GM19438 (cell line): ENCODE data around the gene DNMT3B.
"Not testable (repeated sequence)": the region's sequence is repeated elsewhere in the genome, so short reads cannot be mapped to it uniquely, and the experiment has no call there.

Experiments used
- ATAC-seq: cut with Tn5 transposase; IDR thresholded peaks from one replicate; pipeline ENCODE4 v1.9.1; 2021; ENCODE audit warnings: low read depth; ENCODE audit not compliant: unreplicated experiment

The DNMT3B gene

GRCh38 chr20:32789896-32790750, 27.9 kb downstream of the DNMT3B start:
- no peak for ATAC-seq

- ATAC-seq = no peak
Measured at GRCh38 chr20:32790751-32791057, 28.5 kb downstream of the DNMT3B start.

DNA sequence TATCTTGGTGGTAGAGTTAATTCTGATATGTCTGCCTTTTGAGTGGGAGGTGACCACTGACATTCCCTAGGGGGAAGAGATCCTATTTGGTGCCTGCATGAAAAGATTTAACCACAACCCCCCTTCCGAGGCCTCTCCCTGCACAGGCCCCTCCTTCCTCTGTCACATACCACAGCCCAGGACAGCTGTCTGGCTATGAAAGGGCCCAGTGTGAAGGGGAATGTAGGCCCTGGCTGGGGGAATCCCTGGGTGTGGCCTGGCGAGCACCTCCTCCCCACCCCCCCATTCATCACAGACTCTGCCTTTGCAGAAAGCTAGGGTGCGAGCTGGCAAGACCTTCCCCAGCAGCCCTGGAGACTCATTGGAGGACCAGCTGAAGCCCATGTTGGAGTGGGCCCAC, 30.1 kb downstream of the DNMT3B start:
- peak; percentile 75 for ATAC-seq

DNA sequence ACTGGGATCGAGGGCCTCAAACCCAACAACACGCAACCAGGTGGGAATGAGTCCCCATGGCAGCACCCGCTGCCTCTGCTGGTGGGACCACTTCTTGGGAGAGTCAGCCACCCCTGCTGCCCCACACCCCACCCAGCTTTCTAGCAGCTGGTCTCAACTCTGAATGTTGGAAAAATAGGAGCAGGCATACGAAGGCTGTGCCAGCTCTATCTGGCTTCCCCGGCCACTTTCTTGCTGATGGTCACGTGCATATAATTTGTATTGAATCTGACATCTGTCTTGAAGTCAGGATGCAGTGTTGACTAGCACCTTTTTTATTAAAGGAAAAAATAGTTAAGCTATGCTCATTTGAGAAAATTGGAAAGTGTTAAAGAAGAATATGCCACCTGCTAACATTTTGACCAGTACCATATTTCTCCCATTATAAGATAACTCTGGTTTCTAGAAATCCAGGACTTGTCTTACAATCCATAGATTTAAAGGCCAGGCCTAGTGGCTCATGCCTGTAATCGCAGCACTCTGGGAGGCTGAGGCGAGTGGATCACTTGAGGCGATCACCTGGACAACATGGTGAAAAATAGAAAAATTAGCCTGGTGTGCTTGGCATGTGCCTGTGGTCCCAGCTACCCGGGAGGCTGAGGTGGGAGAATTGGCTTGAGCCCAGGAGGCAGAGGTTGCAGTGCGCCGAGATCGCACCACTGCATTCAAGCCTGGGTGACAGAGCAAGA, 30.7 kb downstream of the DNMT3B start:
- ATAC-seq = no peak

DNA sequence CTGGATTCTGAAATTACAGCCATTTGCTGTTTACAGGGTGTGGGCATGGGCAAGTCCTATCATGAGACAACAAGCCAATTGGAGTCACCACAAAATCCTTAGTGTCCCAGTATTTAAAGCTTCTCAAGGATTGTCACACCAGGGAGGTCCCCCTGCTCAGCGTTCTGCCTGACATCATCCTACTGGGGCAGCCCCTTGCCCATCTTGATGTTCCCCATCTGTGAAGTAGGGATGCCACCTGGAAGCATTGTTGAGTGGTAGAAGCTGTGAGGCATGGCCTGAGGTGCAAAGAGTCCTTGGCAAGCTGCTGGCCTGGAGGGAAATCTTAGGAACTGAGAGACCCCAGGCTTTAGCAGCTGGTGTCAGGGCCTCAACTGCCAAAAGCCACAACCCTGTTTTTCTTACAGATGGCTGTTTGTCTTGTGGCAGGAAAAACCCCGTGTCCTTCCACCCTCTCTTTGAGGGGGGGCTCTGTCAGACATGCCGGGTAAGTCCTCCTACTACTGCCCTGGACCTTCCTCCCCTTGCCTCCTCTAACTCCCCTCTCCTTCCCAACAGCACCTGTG, 34.3 kb downstream of the DNMT3B start:
- no peak for ATAC-seq

DNA sequence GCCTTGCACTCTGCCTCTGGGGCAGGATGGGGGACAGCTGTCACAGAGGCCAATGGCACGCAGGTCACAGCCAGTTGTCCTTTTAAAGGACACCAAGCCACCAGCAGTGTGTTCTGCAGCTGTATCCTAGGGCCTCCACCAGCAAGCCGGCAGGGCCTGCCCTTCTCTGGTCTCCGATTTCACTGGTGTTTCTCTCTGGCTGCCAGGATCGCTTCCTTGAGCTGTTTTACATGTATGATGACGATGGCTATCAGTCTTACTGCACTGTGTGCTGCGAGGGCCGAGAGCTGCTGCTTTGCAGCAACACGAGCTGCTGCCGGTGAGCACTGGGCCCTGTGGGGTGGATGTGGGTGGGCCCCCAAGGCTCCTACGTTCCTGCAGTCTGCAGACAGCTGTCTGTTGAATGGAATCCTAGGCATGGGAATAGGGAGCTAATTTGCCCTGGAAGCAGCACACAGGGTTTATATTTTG, 34.8 kb downstream of the DNMT3B start:
- ATAC-seq = no peak

DNA sequence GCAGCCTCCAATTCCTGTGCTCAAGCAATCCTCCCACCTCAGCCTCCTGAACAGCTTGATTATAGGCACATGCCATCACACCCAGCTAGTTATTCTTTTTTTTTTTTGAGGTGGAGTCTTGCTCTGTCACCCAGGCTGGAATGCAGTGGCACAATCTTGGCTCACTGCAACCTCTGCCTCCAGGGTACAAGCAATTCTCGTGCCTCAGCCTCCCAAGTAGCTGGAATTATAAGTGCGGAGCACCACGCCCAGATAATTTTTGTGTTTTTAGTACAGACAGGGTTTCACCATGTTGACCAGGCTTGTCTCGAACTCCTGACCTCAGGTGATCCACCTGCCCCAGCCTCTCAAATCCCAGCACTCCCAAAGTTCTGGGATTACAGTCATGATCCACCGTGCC, 35.4 kb downstream of the DNMT3B start:
- ATAC-seq = not testable (repeated sequence)

- no peak for ATAC-seq
Measured at GRCh38 chr20:32798046-32798981, 36.1 kb downstream of the DNMT3B start.

DNA sequence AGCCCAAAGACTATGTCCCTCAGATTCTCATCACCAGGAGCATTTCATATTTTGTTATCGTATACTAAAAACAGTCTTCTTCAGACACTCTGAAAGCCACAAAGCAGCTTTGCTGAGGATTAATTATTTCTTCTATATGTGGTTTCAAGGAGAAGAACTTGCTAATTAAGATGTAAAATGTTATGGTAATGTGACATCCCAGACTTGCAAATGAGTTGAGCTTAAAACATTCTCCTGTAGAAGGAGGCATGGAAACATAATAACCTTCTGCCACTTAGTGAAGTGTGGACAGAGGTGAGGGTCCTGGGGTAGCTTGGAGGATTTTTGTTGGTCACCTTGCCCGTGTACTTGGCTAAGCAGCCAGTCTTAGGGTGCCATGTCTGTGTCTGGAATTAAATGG, 40.9 kb downstream of the DNMT3B start:
- ATAC-seq = no peak

- no peak for ATAC-seq
Measured at GRCh38 chr20:32804022-32804715, 42.0 kb downstream of the DNMT3B start.

- no peak for ATAC-seq
Measured at GRCh38 chr20:32804817-32805216, 42.6 kb downstream of the DNMT3B start.

DNA sequence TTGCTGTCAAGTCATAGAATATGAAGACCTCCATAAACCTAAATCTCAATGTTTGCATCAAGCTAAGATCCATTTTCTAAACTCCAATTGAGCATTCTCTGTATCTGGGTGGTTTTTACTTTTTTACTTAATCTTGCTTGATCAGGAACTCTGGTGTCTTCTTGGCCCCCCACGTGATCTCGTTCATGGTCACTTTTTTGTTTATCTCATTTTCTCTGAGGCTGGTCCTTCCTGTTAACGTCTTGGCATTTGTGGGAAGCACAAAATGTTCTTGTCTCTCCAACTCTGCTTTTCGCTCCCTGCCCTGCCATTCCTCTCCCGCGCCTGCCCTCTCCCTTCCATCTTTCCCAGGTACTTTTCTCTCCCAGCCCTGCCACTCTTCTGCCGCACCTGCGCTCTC, 43.5 kb downstream of the DNMT3B start:
- no peak for ATAC-seq

DNA sequence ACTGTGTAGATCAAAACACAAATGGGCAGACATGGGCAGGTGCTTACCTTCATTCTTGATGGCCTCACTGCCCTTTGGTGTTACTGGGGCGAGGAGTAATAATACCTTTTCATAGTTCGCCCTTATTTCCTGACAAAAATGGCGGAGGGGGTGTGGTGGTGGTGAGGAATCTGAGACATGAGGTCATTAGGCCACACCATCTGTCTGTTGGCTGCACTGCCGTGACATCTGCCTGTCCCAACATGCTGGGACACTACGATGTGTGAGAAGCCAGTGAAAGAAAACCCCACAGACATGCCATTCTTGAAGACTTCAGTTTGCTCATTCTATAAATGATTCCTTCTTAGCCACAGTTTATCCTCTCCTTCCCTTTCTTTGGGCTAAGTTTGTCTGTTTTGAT, 44.2 kb downstream of the DNMT3B start:
- no peak for ATAC-seq

DNA sequence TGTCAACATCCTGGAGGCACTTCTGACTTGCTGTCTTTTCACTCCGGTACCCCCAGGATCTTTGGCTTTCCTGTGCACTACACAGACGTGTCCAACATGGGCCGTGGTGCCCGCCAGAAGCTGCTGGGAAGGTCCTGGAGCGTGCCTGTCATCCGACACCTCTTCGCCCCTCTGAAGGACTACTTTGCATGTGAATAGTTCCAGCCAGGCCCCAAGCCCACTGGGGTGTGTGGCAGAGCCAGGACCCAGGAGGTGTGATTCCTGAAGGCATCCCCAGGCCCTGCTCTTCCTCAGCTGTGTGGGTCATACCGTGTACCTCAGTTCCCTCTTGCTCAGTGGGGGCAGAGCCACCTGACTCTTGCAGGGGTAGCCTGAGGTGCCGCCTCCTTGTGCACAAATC, 45.5 kb downstream of the DNMT3B start:
- no peak for ATAC-seq

- ATAC-seq = no peak
Measured at GRCh38 chr20:32808438-32808837, 46.3 kb downstream of the DNMT3B start.

- ATAC-seq = no peak
Measured at GRCh38 chr20:32809907-32810306, 47.7 kb downstream of the DNMT3B start.

GRCh38 chr20:32810941-32811340, 48.8 kb downstream of the DNMT3B start:
- ATAC-seq = no peak

- no peak for ATAC-seq
Measured at GRCh38 chr20:32811886-32812285, 49.7 kb downstream of the DNMT3B start.

GRCh38 chr20:32819992-32820697, 58.0 kb downstream of the DNMT3B start:
- peak; percentile 74 for ATAC-seq
